HG03521 (cell line): ENCODE data around the gene HMG20B.

ENCODE experiments used
- ATAC-seq: cut with Tn5 transposase; IDR thresholded peaks from one replicate; pipeline ENCODE4 v1.9.1; 2021; ENCODE audit warnings: mild to moderate bottlenecking, moderate library complexity; ENCODE audit not compliant: unreplicated experiment

The HMG20B gene

GRCh38 chr19:3536429-3537100 lies 36.2 kb upstream of the HMG20B start:
- no peak for ATAC-seq

GRCh38 chr19:3537101-3537437 lies 35.7 kb upstream of the HMG20B start:
- no peak for ATAC-seq

- ATAC-seq, result no peak
Measured at GRCh38 chr19:3537438-3538240, 35.1 kb upstream of the HMG20B start.

GRCh38 chr19:3538258-3538929 lies 34.4 kb upstream of the HMG20B start:
- no peak for ATAC-seq

GRCh38 chr19:3538965-3539755 lies 33.6 kb upstream of the HMG20B start, which contains the start of gene TEKTIP1:
TSS of gene TEKTIP1 (plus strand) at chr19:3539174. CDS start at chr19:3539178, 4 bp downstream.
- ATAC-seq, result no peak

GRCh38 chr19:3539756-3540118 lies 33.0 kb upstream of the HMG20B start:
- ATAC-seq, result no peak

GRCh38 chr19:3543150-3544057 lies 29.3 kb upstream of the HMG20B start:
- ATAC-seq, result no peak

- ATAC-seq, result no peak
Measured at GRCh38 chr19:3544058-3544376, 28.7 kb upstream of the HMG20B start.

GRCh38 chr19:3544742-3545668 lies 27.7 kb upstream of the HMG20B start:
- no peak for ATAC-seq

- ATAC-seq, result no peak
Measured at GRCh38 chr19:3545669-3546034, 27.1 kb upstream of the HMG20B start.

- ATAC-seq, result no peak
Measured at GRCh38 chr19:3546119-3546518, 26.6 kb upstream of the HMG20B start.

GRCh38 chr19:3547301-3547731 lies 25.4 kb upstream of the HMG20B start:
- ATAC-seq, result no peak

- ATAC-seq, result no peak
Measured at GRCh38 chr19:3547767-3548282, 24.9 kb upstream of the HMG20B start.

- no peak for ATAC-seq
Measured at GRCh38 chr19:3548606-3549005, 24.1 kb upstream of the HMG20B start.

GRCh38 chr19:3549816-3550215 lies 22.9 kb upstream of the HMG20B start:
- ATAC-seq, result no peak

GRCh38 chr19:3550947-3551791 lies 21.6 kb upstream of the HMG20B start:
- no peak for ATAC-seq

- no peak for ATAC-seq
Measured at GRCh38 chr19:3551792-3552095, 21.0 kb upstream of the HMG20B start.
